Cardiac muscle cell (in vitro differentiated cells and primary cell): ENCODE data around the gene TRIM27. TPM values are rescaled to one million over a fixed set of nuclear protein-coding genes. Genes with fewer than 3 reads are reported as not detected.
"Not testable (repeated sequence)": the region's sequence is repeated elsewhere in the genome, so short reads cannot be mapped to it uniquely, and the experiment has no call there.

Experiments used
- DNase-seq, 2 donors: peaks; one replicate each; pipeline versions ENCODE4 v3.0.0 to v3.0.0-alpha.2; 2010 to 2017; ENCODE audit warnings: low read depth in 1 of 2, low spot score in 1 of 2
- H3K27ac ChIP-seq: fragments of 200-600 bp; sonication (generic); 2 replicates; pipeline ENCODE4 v1.5.1; 2016
- H3K27me3 ChIP-seq: fragments of 200-600 bp; sonication (generic); 2 replicates; pipeline ENCODE4 v1.6.0; 2016; ENCODE audit warnings: control low read depth
- H3K36me3 ChIP-seq: fragments of 200-600 bp; sonication (generic); 2 replicates; pipeline ENCODE4 v1.5.1; 2016; ENCODE audit warnings: control low read depth
- H3K4me1 ChIP-seq: fragments of 200-600 bp; sonication (generic); 2 replicates; pipeline ENCODE4 v1.8.1; 2017; ENCODE audit warnings: low read depth, mild to moderate bottlenecking, mixed run types
- H3K4me3 ChIP-seq: fragments of 200-600 bp; sonication (generic); 2 replicates; pipeline ENCODE4 v1.5.1; 2016; ENCODE audit warnings: mild to moderate bottlenecking
- H3K9me3 ChIP-seq: fragments of 200-600 bp; sonication (generic); 2 replicates; pipeline ENCODE4 v1.5.1; 2017; ENCODE audit warnings: low read depth, mild to moderate bottlenecking, control low read depth
- polyA plus RNA-seq: library from polyadenylated mRNA; unstranded; fragments of >200 nt; fragmentation: Nextera tagmentation; extraction: Ambion mirVana; gene quantifications from 2 replicates; pipeline ENCODE4 v1.2.1, GENCODE V29; 2016
- total RNA-seq: library from RNA; depleted of rRNA; stranded (reverse); fragments of >200 nt; gene quantifications from 2 replicates; pipeline ENCODE4 v1.2.3, GENCODE V29; 2016
- TF ChIP-seq, protein P1 (sequence below): IDR thresholded peaks from 2 replicates; pipeline ENCODE4 v1.5.1; 2012; ENCODE audit warnings: low read depth, mild to moderate bottlenecking, low read length

The TRIM27 gene
- total and polyA plus RNA-seq, 2 experiments from 2014 or later: 79.2 to 105 TPM

DNA sequence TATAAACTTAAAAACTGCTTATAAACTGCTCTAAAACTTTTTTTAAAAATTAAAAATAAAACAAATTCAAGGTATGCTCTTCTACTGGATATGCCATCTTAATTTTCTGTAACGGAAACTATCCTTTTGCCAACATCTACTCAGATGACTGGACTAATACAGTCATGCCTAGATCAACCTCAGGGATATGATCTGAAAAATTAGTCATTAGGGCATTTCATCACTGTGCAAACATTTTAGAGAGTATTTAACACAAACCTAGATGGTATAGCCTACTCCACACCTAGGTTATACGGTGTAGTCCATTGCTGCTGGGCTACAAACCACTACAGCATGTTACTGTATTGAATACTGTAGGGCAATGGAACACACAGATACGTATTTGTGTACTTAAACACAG is 64.8 kb downstream of the TRIM27 start:
- H3K4me1 ChIP-seq: peaks cover 3% of the 10 kb centered on the region
- H3K27ac ChIP-seq: no peak overlapping the region
- TF ChIP-seq, protein P1, sequence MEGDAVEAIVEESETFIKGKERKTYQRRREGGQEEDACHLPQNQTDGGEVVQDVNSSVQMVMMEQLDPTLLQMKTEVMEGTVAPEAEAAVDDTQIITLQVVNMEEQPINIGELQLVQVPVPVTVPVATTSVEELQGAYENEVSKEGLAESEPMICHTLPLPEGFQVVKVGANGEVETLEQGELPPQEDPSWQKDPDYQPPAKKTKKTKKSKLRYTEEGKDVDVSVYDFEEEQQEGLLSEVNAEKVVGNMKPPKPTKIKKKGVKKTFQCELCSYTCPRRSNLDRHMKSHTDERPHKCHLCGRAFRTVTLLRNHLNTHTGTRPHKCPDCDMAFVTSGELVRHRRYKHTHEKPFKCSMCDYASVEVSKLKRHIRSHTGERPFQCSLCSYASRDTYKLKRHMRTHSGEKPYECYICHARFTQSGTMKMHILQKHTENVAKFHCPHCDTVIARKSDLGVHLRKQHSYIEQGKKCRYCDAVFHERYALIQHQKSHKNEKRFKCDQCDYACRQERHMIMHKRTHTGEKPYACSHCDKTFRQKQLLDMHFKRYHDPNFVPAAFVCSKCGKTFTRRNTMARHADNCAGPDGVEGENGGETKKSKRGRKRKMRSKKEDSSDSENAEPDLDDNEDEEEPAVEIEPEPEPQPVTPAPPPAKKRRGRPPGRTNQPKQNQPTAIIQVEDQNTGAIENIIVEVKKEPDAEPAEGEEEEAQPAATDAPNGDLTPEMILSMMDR: no peak
- H3K36me3 ChIP-seq: no peaks in the 10 kb centered on the region
- H3K27me3 ChIP-seq: no peaks in the 10 kb centered on the region
- DNase-seq: no peak
- no peak overlapping the region for H3K4me3 ChIP-seq
- H3K9me3 ChIP-seq: no peaks in the 10 kb centered on the region

DNA sequence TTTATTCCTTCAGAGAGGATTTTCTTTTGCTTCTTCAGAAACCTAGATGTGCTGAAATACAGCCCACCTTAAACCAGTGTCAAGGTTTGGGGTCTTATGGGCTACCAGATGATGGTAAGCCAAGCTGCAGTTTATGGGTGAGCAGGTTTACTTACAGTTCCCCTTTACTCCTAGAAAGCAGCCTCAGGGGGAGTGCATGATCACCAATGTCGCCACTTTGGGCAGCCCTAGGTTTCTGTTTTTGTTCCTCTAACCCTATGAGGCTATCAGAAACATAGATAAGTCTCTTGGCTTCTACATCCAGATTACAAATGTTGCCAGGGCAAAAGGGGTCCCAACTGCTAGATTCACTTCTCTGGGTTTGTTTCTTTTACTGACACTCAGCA is 67.2 kb downstream of the TRIM27 start:
- H3K9me3 ChIP-seq: no peaks in the 10 kb centered on the region
- TF ChIP-seq, protein P1: no peak
- no peak overlapping the region for H3K27ac ChIP-seq
- no peak for DNase-seq
- H3K4me3 ChIP-seq: no peak overlapping the region
- no peaks in the 10 kb centered on the region for H3K36me3 ChIP-seq
- H3K27me3 ChIP-seq: no peaks in the 10 kb centered on the region
- no peaks in the 10 kb centered on the region for H3K4me1 ChIP-seq

DNA sequence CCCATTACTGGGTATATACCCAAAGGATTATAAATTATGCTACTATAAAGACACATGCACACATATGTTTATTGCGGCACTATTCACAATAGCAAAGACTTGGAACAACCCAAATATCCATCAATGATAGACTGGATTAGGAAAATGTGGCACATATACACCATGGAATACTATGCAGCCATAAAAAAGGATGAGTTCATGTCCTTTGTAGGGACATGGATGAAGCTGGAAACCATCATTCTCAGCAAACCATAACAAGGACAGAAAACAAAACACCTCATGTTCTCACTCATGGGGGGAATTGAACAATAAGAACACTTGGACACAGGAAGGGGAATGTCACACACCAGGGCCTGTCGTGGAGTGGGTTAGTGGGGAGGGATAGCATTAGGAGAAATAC is 69.4 kb downstream of the TRIM27 start:
- not testable (repeated sequence) for H3K4me1 ChIP-seq, H3K27ac ChIP-seq, H3K9me3 ChIP-seq, H3K4me3 ChIP-seq, DNase-seq, H3K27me3 ChIP-seq, H3K36me3 ChIP-seq

Other genes with a start within 250 kb of the TRIM27 start
- gene ZNF311, start 81.3 kb upstream of the TRIM27 start, total RNA-seq: 1.3 and 1.8 TPM in 2 replicates
- gene ZNF311, start 81.3 kb upstream of the TRIM27 start, polyA plus RNA-seq: 0.57 and 1.4 TPM in 2 replicates
- not detected in 2 replicates for gene OR2W1, start 121.2 kb upstream of the TRIM27 start, total RNA-seq
- not detected in 2 replicates for gene OR2W1, start 121.2 kb upstream of the TRIM27 start, polyA plus RNA-seq
- gene OR2B3, start 163.3 kb upstream of the TRIM27 start, total RNA-seq: not detected in 2 replicates
- gene OR2B3, start 163.3 kb upstream of the TRIM27 start, polyA plus RNA-seq: not detected in 2 replicates
- not detected in 2 replicates for gene OR2J1, start 175.5 kb upstream of the TRIM27 start, total RNA-seq
- gene OR2J1, start 175.5 kb upstream of the TRIM27 start, polyA plus RNA-seq: not detected in 2 replicates
- not detected in 2 replicates for gene OR2J3, start 184.1 kb upstream of the TRIM27 start, total RNA-seq
- not detected in 2 replicates for gene OR2J3, start 184.1 kb upstream of the TRIM27 start, polyA plus RNA-seq
- not detected in 2 replicates for gene OR2J2, start 246.9 kb upstream of the TRIM27 start, total RNA-seq
- not detected in 2 replicates for gene OR2J2, start 246.9 kb upstream of the TRIM27 start, polyA plus RNA-seq